NOMO-1 treated with DMSO at 0.1 percent for 48 hours (cell line): Measurements from ENCODE around the gene ACOT13.
"Not testable (repeated sequence)": the region's sequence is repeated elsewhere in the genome, so short reads cannot be mapped to it uniquely, and the experiment has no call there.

ENCODE experiments used
- DNase-seq: peaks from one replicate; lab custom pipeline; 2025; ENCODE audit not compliant: unreplicated experiment; lab: John Stamatoyannopoulos, UW

Gene ACOT13

GRCh38 chr6:24661759-24662158, 5.1 kb upstream of the ACOT13 start:
- DNase-seq, result not testable (repeated sequence)

GRCh38 chr6:24662236-24662635, 4.6 kb upstream of the ACOT13 start:
- DNase-seq, result no peak

- no peak for DNase-seq
Measured at GRCh38 chr6:24663189-24663588, 3.7 kb upstream of the ACOT13 start.

GRCh38 chr6:24664046-24664987, 2.6 kb upstream of the ACOT13 start:
- no peak for DNase-seq

- DNase-seq, result no peak
Measured at GRCh38 chr6:24666097-24666640, 708 bp upstream of the ACOT13 start.

GRCh38 chr6:24667378-24667803, 514 bp downstream of the ACOT13 start:
- DNase-seq, result no peak

GRCh38 chr6:24668066-24668996, 1.5 kb downstream of the ACOT13 start:
- DNase-seq, result peak; percentile 99

GRCh38 chr6:24668997-24669361, 2.1 kb downstream of the ACOT13 start:
- DNase-seq, result no peak

GRCh38 chr6:24670492-24670891, 3.6 kb downstream of the ACOT13 start:
- not testable (repeated sequence) for DNase-seq

GRCh38 chr6:24671077-24671476, 4.2 kb downstream of the ACOT13 start:
- not testable (repeated sequence) for DNase-seq

- DNase-seq, result no peak
Measured at GRCh38 chr6:24672620-24673182, 5.8 kb downstream of the ACOT13 start.

- no peak for DNase-seq
Measured at GRCh38 chr6:24673625-24674024, 6.7 kb downstream of the ACOT13 start.

- DNase-seq, result not testable (repeated sequence)
Measured at GRCh38 chr6:24678792-24679352, 12.0 kb downstream of the ACOT13 start.

GRCh38 chr6:24680582-24680981, 13.7 kb downstream of the ACOT13 start:
- DNase-seq, result no peak

- no peak for DNase-seq
Measured at GRCh38 chr6:24683297-24684296, 16.7 kb downstream of the ACOT13 start.

GRCh38 chr6:24686408-24686807, 19.5 kb downstream of the ACOT13 start:
- DNase-seq, result no peak

GRCh38 chr6:24686946-24687345, 20.1 kb downstream of the ACOT13 start:
- peak; percentile 23 for DNase-seq

- DNase-seq, result no peak
Measured at GRCh38 chr6:24689964-24690363, 23.1 kb downstream of the ACOT13 start.

GRCh38 chr6:24690593-24690992, 23.7 kb downstream of the ACOT13 start:
- DNase-seq, result no peak
